HL-60 (cell line): ENCODE results near the gene RERE.

ENCODE experiments used
- DNase-seq, 2 experiments: peaks; one replicate each; pipeline ENCODE4 v3.0.0-alpha.2; 2010 to 2020; ENCODE audit warnings: low read depth in 1 of 2, low spot score in 1 of 2
- H3K27ac ChIP-seq: fragments of 250-450 bp; sonication (Bioruptor Pico); replicated peaks from 2 replicates; pipeline ENCODE4 v1.5.1; 2020; ENCODE audit warnings: mild to moderate bottlenecking, moderate library complexity
- H3K27me3 ChIP-seq: fragments of 250-450 bp; sonication (Bioruptor Pico); 2 replicates; pipeline ENCODE4 v1.5.1; 2021; ENCODE audit warnings: mild to moderate bottlenecking, moderate library complexity; ENCODE audit not compliant: insufficient read depth, poor library complexity, severe bottlenecking
- H3K4me3 ChIP-seq: replicated peaks from 2 replicates; pipeline ENCODE4 v1.5.1; 2011; ENCODE audit warnings: mild to moderate bottlenecking, control low read depth, low read length; ENCODE audit not compliant: insufficient read depth
- CTCF ChIP-seq: IDR thresholded peaks from one replicate; pipeline ENCODE4 v1.5.1; 2011; ENCODE audit warnings: low read length, control low read depth, inconsistent platforms; ENCODE audit not compliant: insufficient read depth
- GABPA ChIP-seq: IDR thresholded peaks from 2 replicates; pipeline ENCODE4 v1.6.1; 2012; ENCODE audit warnings: low read depth
- POLR2AphosphoS5 ChIP-seq: IDR thresholded peaks from 2 replicates; pipeline ENCODE4 v1.6.1; 2012; ENCODE audit warnings: low read depth
- REST ChIP-seq: IDR thresholded peaks from 2 replicates; pipeline ENCODE4 v1.6.1; 2012; ENCODE audit warnings: low read depth; ENCODE audit not compliant: insufficient replicate concordance
- SPI1 ChIP-seq: IDR thresholded peaks from 2 replicates; pipeline ENCODE4 v1.6.1; 2012; ENCODE audit warnings: low read depth, mild to moderate bottlenecking, borderline replicate concordance

Gene RERE

DNA sequence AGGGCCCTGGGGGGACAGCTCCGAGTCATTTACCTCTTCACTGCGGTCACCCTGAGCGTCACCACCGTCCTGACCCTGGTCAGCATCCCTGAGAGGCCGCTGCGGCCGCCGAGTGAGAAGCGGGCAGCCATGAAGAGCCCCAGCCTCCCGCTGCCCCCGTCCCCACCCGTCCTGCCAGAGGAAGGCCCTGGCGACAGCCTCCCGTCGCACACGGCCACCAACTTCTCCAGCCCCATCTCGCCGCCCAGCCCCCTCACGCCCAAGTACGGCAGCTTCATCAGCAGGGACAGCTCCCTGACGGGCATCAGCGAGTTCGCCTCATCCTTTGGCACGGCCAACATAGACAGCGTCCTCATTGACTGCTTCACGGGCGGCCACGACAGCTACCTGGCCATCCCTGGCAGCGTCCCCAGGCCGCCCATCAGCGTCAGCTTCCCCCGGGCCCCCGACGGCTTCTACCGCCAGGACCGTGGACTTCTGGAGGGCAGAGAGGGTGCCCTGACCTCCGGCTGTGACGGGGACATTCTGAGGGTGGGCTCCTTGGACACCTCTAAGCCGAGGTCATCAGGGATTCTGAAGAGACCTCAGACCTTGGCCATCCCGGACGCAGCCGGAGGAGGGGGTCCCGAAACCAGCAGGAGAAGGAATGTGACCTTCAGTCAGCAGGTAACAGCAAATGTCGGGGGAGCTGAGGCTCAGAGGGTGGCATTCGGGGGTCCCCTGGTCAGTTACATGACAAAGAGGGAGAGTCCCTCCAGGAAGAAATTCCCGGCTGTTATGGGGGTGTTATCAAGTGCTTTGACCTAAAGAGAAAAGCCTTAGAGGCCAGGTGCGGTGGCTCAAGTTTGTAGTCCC, 486.9 kb downstream of the RERE start:
- no peak for TF ChIP-seq CTCF
- no peak for TF ChIP-seq POLR2AphosphoS5
- no peak for TF ChIP-seq SPI1
- TF ChIP-seq GABPA = no peak
- DNase-seq = no peak
- no peak overlapping the region for H3K4me3 ChIP-seq
- no peaks in the 10 kb centered on the region for H3K27me3 ChIP-seq
- H3K27ac ChIP-seq = no peak overlapping the region

- Histone ChIP-seq H3K27me3 (no peaks in the 10 kb centered on the region), H3K27ac (no peak overlapping the region)
- DNase-seq = no peak
Measured at GRCh38 chr1:8329858-8330257, 487.6 kb downstream of the RERE start.

DNA sequence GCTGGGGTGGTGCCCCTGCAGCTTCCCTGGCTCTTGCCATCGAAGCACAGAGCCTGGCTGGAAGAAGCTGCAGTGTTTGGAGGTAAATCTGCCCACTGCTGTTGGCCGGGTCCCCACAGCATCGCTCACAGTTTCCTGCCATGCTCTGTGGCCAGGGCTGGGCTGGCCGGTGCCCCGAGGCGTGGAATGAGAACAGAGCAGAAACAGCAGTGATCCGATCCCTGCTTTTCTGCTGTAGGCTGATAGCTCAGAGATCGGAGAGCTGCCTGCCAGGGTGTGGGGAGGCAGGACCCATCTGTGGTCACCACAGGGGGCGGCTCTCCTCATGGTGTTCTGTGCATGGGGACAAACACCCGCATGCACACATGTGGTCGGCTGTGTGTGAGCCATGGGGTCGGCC, 488.0 kb downstream of the RERE start:
- no peak overlapping the region for H3K27ac ChIP-seq
- no peaks in the 10 kb centered on the region for H3K27me3 ChIP-seq
- TF ChIP-seq GABPA (no peak), REST (no peak), POLR2AphosphoS5 (no peak), CTCF (no peak), SPI1 (no peak)
- no peak overlapping the region for H3K4me3 ChIP-seq
- DNase-seq = no peak

More at GRCh38 chr1:8329858-8330257, 487.6 kb downstream of the RERE start:
- TF ChIP-seq CTCF (no peak), REST (no peak), POLR2AphosphoS5 (no peak), SPI1 (no peak), GABPA (no peak)
- H3K4me3 ChIP-seq = no peak overlapping the region
